H1 (cell line): ENCODE results near the gene NOD2. TPM values are rescaled to one million over a fixed set of nuclear protein-coding genes. Genes with fewer than 3 reads are reported as not detected.

Source experiments
- CTCF ChIA-PET: fragments of 300-600 bp; sonication (Branson Sonifier 250); formaldehyde crosslinking; loops from one replicate; lab custom pipeline; 2021; ENCODE audit not compliant: partially characterized antibody; lab: Charles Lee
- POLR2A ChIA-PET: fragments of 300-600 bp; sonication (Branson Sonifier 250); formaldehyde crosslinking; loops from one replicate; lab custom pipeline; 2021; ENCODE audit warnings: inconsistent platforms; ENCODE audit not compliant: partially characterized antibody; lab: Charles Lee
- DNase-seq, 2 experiments: peaks; one replicate each; pipeline versions ENCODE4 v3.0.0 to v3.0.0-alpha.2; 2010 to 2022; ENCODE audit warnings: low spot score in 2 of 2, low read depth in 1 of 2, mixed read lengths in 1 of 2
- FAIRE-seq: peaks from 2 replicates; lab custom pipeline; 2011; peaks lifted over from hg19 to GRCh38; lab: Jason Lieb, UNC
- H2AFZ ChIP-seq: 2 replicates; pipeline ENCODE4 v1.8.1; 2012; ENCODE audit warnings: low read length, inconsistent platforms
- H2AK5ac ChIP-seq: 2 replicates; pipeline ENCODE4 v1.6.1; 2013; ENCODE audit warnings: low read depth, low read length
- H2BK120ac ChIP-seq: replicated peaks from 2 replicates; pipeline ENCODE3; 2013; ENCODE audit warnings: low read depth, low read length, inconsistent platforms
- H2BK12ac ChIP-seq: 2 replicates; pipeline ENCODE4 v1.6.1; 2013; ENCODE audit warnings: low read depth, low read length
- H2BK15ac ChIP-seq: 2 replicates; pipeline ENCODE4 v1.6.1; 2013; ENCODE audit warnings: low read length
- H2BK20ac ChIP-seq: 2 replicates; pipeline ENCODE4 v1.6.1; 2013; ENCODE audit warnings: low read length
- H2BK5ac ChIP-seq: 2 replicates; pipeline ENCODE4 v1.6.1; 2013; ENCODE audit warnings: low read depth, low read length
- H3K14ac ChIP-seq: 2 replicates; pipeline ENCODE4 v1.6.1; 2013; ENCODE audit warnings: inconsistent platforms; ENCODE audit not compliant: insufficient read length
- H3K18ac ChIP-seq: 2 replicates; pipeline ENCODE4 v1.6.1; 2013; ENCODE audit warnings: low read length; ENCODE audit errors: extremely low read depth
- H3K23ac ChIP-seq: 2 replicates; pipeline ENCODE4 v1.6.1; 2013; ENCODE audit warnings: inconsistent platforms; ENCODE audit not compliant: insufficient read length
- H3K23me2 ChIP-seq: 2 replicates; pipeline ENCODE4 v1.6.1; 2013; ENCODE audit warnings: low read depth, low read length
- H3K27ac ChIP-seq: 2 replicates; pipeline ENCODE4 v1.6.1; 2011; ENCODE audit warnings: low read depth, low read length, inconsistent platforms
- H3K27me3 ChIP-seq, 4 experiments: replicated peaks in 1 of 4; 1 replicate in 1 of 4; 2 replicates in 3 of 4; pipeline versions ENCODE4 v1.6.1 to v1.8.1; 2011 to 2013; ENCODE audit warnings: low read length in 3 of 4, mild to moderate bottlenecking in 3 of 4, inconsistent platforms in 2 of 4, mixed read lengths in 2 of 4, moderate library complexity in 1 of 4; ENCODE audit not compliant: control insufficient read depth in 3 of 4, insufficient read depth in 3 of 4; ENCODE audit errors: extremely low read depth in 1 of 4
- H3K36me3 ChIP-seq, 4 experiments: 2 replicates each; pipeline versions ENCODE4 v1.6.1 to v1.8.1; 2011 to 2013; ENCODE audit warnings: mild to moderate bottlenecking in 4 of 4, low read length in 3 of 4, moderate library complexity in 2 of 4, control low read depth in 1 of 4, inconsistent platforms in 1 of 4; ENCODE audit not compliant: insufficient read depth in 4 of 4, control insufficient read depth in 2 of 4
- H3K4ac ChIP-seq: replicated peaks from 2 replicates; pipeline ENCODE3; 2013; ENCODE audit warnings: low read length, low read depth, mixed read lengths, inconsistent platforms; ENCODE audit not compliant: insufficient read length
- H3K4me1 ChIP-seq, 4 experiments: replicated peaks in 1 of 4; 1 replicate in 1 of 4; 2 replicates in 3 of 4; pipeline versions ENCODE4 v1.6.1 to v1.8.1; 2011 to 2013; ENCODE audit warnings: low read length in 3 of 4, inconsistent platforms in 2 of 4, mixed read lengths in 1 of 4; ENCODE audit not compliant: insufficient read depth in 4 of 4, control insufficient read depth in 3 of 4
- H3K4me2 ChIP-seq, 2 experiments: 2 replicates each; pipeline versions ENCODE4 v1.6.1 to v1.8.1; 2011 to 2013; ENCODE audit warnings: low read depth in 2 of 2, low read length in 2 of 2, control low read depth in 1 of 2, inconsistent platforms in 1 of 2, mild to moderate bottlenecking in 1 of 2; ENCODE audit not compliant: insufficient read depth in 1 of 2
- H3K4me3 ChIP-seq, 4 experiments: fragments of 200-600, 300-600 bp in 1 of 4; sonication (generic), shearing (Covaris generic), sonication (Bioruptor Twin) in 1 of 4; 2 replicates each; pipeline versions ENCODE4 v1.5.1 to v1.8.1; 2011 to 2016; ENCODE audit warnings: low read length in 4 of 4, low read depth in 3 of 4, control low read depth in 2 of 4, inconsistent platforms in 2 of 4, mild to moderate bottlenecking in 2 of 4, mixed read lengths in 1 of 4, moderate library complexity in 1 of 4; ENCODE audit not compliant: insufficient read depth in 2 of 4; ENCODE audit errors: extremely low read depth in 1 of 4
- H3K56ac ChIP-seq: replicated peaks from 2 replicates; pipeline ENCODE3; 2013; ENCODE audit warnings: low read depth, mild to moderate bottlenecking, mixed read lengths, low read length, inconsistent platforms; ENCODE audit not compliant: insufficient read length
- H3K79me1 ChIP-seq: 2 replicates; pipeline ENCODE4 v1.6.1; 2013; ENCODE audit warnings: low read depth, low read length, control low read depth
- H3K79me2 ChIP-seq, 2 experiments: 2 replicates each; pipeline versions ENCODE4 v1.6.1 to v1.8.1; 2012 to 2013; ENCODE audit warnings: low read length in 2 of 2, mild to moderate bottlenecking in 2 of 2, inconsistent platforms in 1 of 2; ENCODE audit not compliant: insufficient read depth in 2 of 2, control insufficient read depth in 1 of 2
- H3K9ac ChIP-seq, 4 experiments: replicated peaks in 1 of 4; 1 replicate in 1 of 4; 2 replicates in 3 of 4; pipeline versions ENCODE4 v1.6.1 to v1.8.1; 2011 to 2013; ENCODE audit warnings: low read depth in 3 of 4, low read length in 3 of 4, control low read depth in 2 of 4, mild to moderate bottlenecking in 2 of 4, moderate library complexity in 2 of 4, inconsistent platforms in 1 of 4; ENCODE audit errors: extremely low read depth in 1 of 4
- H3K9me3 ChIP-seq, 2 experiments: 2 replicates each; pipeline versions ENCODE4 v1.6.1 to v1.8.1; 2012 to 2013; ENCODE audit warnings: mild to moderate bottlenecking in 2 of 2, moderate library complexity in 2 of 2, control low read depth in 1 of 2, inconsistent platforms in 1 of 2, low read depth in 1 of 2, low read length in 1 of 2, mixed read lengths in 1 of 2; ENCODE audit not compliant: insufficient read depth in 2 of 2
- H4K20me1 ChIP-seq, 2 experiments: replicated peaks in 1 of 2; 2 replicates each; pipeline versions ENCODE3 to v1.8.1; 2011 to 2013; ENCODE audit warnings: inconsistent platforms in 2 of 2, low read length in 2 of 2, mild to moderate bottlenecking in 1 of 2; ENCODE audit not compliant: insufficient read depth in 2 of 2, control insufficient read depth in 1 of 2
- H4K5ac ChIP-seq: 2 replicates; pipeline ENCODE4 v1.6.1; 2013; ENCODE audit warnings: low read length, low read depth, mixed read lengths, inconsistent platforms; ENCODE audit not compliant: insufficient read length
- H4K8ac ChIP-seq: 2 replicates; pipeline ENCODE4 v1.8.0; 2013; ENCODE audit warnings: mild to moderate bottlenecking, moderate library complexity, low read length, inconsistent platforms; ENCODE audit not compliant: insufficient read depth; ENCODE audit errors: extremely low read depth
- H4K91ac ChIP-seq: replicated peaks from 2 replicates; pipeline ENCODE3; 2013; ENCODE audit warnings: low read length, mixed read lengths, inconsistent platforms; ENCODE audit not compliant: insufficient read length
- TAF1 ChIP-seq: IDR thresholded peaks from 2 replicates; pipeline ENCODE4 v1.6.1; 2011; ENCODE audit warnings: mild to moderate bottlenecking, low read depth, low read length
- WGBS, 2 experiments: shearing (Covaris generic) in 1 of 2; methylation state at CpG; one replicate each; pipeline versions ENCODE4 v1.1.6 to v1.1.7; 2013 to 2015; ENCODE audit warnings: low lambda C conversion rate in 2 of 2, mixed read lengths in 2 of 2, inconsistent platforms in 1 of 2, low coverage in 1 of 2, missing lambda C conversion rate in 1 of 2; ENCODE audit not compliant: insufficient replicate concordance in 2 of 2, insufficient coverage in 1 of 2, insufficient read length in 1 of 2; ENCODE audit errors: extremely low coverage in 1 of 2, missing lambda C conversion rate in 1 of 2; 5-methylcytosine and 5-hydroxymethylcytosine counted together
- polyA plus RNA-seq, 7 experiments: library from polyadenylated mRNA; depleted of rRNA in 3 of 7; stranded (reverse) in 5 of 7; unstranded in 2 of 7; fragments of >200 nt in 5 of 7; fragments of 200-250 nt in 2 of 7; gene quantifications; 1 replicate in 5 of 7; 2 replicates in 1 of 7; 4 replicates in 1 of 7; pipeline versions ENCODE4 v1.2.1 to v1.2.3, GENCODE V29; 2011 to 2013; ENCODE audit warnings: missing spikeins in 2 of 7, mixed read lengths in 2 of 7
- total RNA-seq: library from RNA; stranded (reverse); fragmentation: NEBNext Ultra II Directional; extraction: Animal tissue kit (Norgen Biotek cat#: 25700); gene quantifications from 2 replicates; pipeline ENCODE4 v1.2.1, GENCODE V29; 2021

The NOD2 gene
- total and polyA plus RNA-seq, 2 of the 8 experiments (the other 6 are each of a cell fraction or from before 2014, with no cell fraction given), result 0.37 to 0.42 TPM

GRCh38 chr16:50657241-50657640, 36.2 kb upstream of the NOD2 start:
- Histone ChIP-seq H3K27ac (no peak overlapping the region), H3K14ac (no peak overlapping the region), H3K23ac (no peak overlapping the region), H4K8ac (peak overlapping the region; percentile 35; the same call in 1 of the 2 replicates), H3K9ac (no peak overlapping the region), H4K5ac (no peak overlapping the region), H4K20me1 (no peaks in the 10 kb centered on the region), H3K4me2 (no peak overlapping the region), H2AK5ac (no peak overlapping the region), H2BK12ac (no peak overlapping the region), H3K79me1 (no peaks in the 10 kb centered on the region), H3K4me3 (no peak overlapping the region), H3K4ac (no peak overlapping the region), H2BK120ac (no peak overlapping the region), H3K27me3 (no peaks in the 10 kb centered on the region), H3K56ac (no peak overlapping the region), H3K18ac (no peak overlapping the region), H3K9me3 (0 out of 4 replicates have a peak, but pooled peaks cover 0 to under 1% of the 10 kb centered on the region in 2 experiments), H2AFZ (no peak overlapping the region; the same call in 1 of the 2 replicates), H3K23me2 (no peaks in the 10 kb centered on the region), H3K79me2 (no peaks in the 10 kb centered on the region), H3K36me3 (no peaks in the 10 kb centered on the region), H2BK5ac (no peak overlapping the region), H4K91ac (no peak overlapping the region), H3K4me1 (no peaks in the 10 kb centered on the region), H2BK20ac (no peak overlapping the region), H2BK15ac (no peak overlapping the region)
- DNase-seq (no peak), FAIRE-seq (no peak)
- ChIA-PET POLR2A (interaction anchor here (0.5 kb wide), 1 partner anchor 487 kb away, joined by 3 read pairs; no protein-coding TSS in a partner anchor), CTCF (interaction anchor here (0.6 to 3.3 kb wide), 7 partner anchors 9 to 738 kb away, joined by 3 to 21 read pairs (median 3); no protein-coding TSS in a partner anchor)
- no peak for TF ChIP-seq TAF1
- 85% methylated on average over 5 of the region's 5 CpGs; no CpG with 5 or more reads in 1 of the 2 experiments for WGBS, 2 experiments
